Endometrium (tissue), 2 donors: ENCODE results near the gene COQ8B.
"Not testable (repeated sequence)": the region's sequence is repeated elsewhere in the genome, so short reads cannot be mapped to it uniquely, and the experiment has no call there.

ENCODE experiments used
- FAIRE-seq: peaks from 2 replicates; lab custom pipeline; 2012; peaks lifted over from hg19 to GRCh38; lab: Jason Lieb, UNC
- donor health status: control.
- donor health status: control.

COQ8B gene

GRCh38 chr19:40716482-40717324 lies at the start of gene COQ8B, which contains the start of gene ITPKC:
COQ8B (minus strand) TSS chr19:40716886; CDS start chr19:40714632, 2,254 bp downstream.
ITPKC (plus strand) TSS chr19:40717112; CDS start chr19:40717136, 24 bp downstream.
- no peak for FAIRE-seq

- not testable (repeated sequence) for FAIRE-seq
Observed at GRCh38 chr19:40766385-40766784, 49.7 kb upstream of the COQ8B start.

- FAIRE-seq: no peak
Observed at GRCh38 chr19:40763963-40764362, 47.3 kb upstream of the COQ8B start.

- no peak for FAIRE-seq
Observed at GRCh38 chr19:40763526-40763925, 46.8 kb upstream of the COQ8B start.

- FAIRE-seq: no peak
Observed at GRCh38 chr19:40762754-40763470, 46.2 kb upstream of the COQ8B start.

- FAIRE-seq: no peak
Observed at GRCh38 chr19:40759352-40759751, 42.7 kb upstream of the COQ8B start.

GRCh38 chr19:40758491-40758890 lies 41.8 kb upstream of the COQ8B start:
- no peak for FAIRE-seq

- no peak for FAIRE-seq
Observed at GRCh38 chr19:40756502-40757110, 39.9 kb upstream of the COQ8B start.

- no peak for FAIRE-seq
Observed at GRCh38 chr19:40755791-40756190, 39.1 kb upstream of the COQ8B start.

GRCh38 chr19:40755248-40755624 lies 38.5 kb upstream of the COQ8B start:
- no peak for FAIRE-seq

- FAIRE-seq: no peak
Observed at GRCh38 chr19:40754611-40755247, 38.0 kb upstream of the COQ8B start.

- no peak for FAIRE-seq
Observed at GRCh38 chr19:40752257-40752781, 35.6 kb upstream of the COQ8B start.

- FAIRE-seq: peak; percentile 41
Observed at GRCh38 chr19:40750874-40751537, 34.3 kb upstream of the COQ8B start, which contains the start of gene SNRPA. SNRPA (plus strand) TSS chr19:40751203; CDS start chr19:40751409, 206 bp downstream.

- FAIRE-seq: peak; percentile 99
Observed at GRCh38 chr19:40750058-40750873, 33.6 kb upstream of the COQ8B start, which contains the start of gene ACTMAP. ACTMAP (minus strand) TSS chr19:40750477; CDS start chr19:40749803, 674 bp downstream.

GRCh38 chr19:40747536-40747935 lies 30.9 kb upstream of the COQ8B start:
- no peak for FAIRE-seq

GRCh38 chr19:40745402-40745780 lies 28.7 kb upstream of the COQ8B start:
- FAIRE-seq: no peak

- FAIRE-seq: no peak
Observed at GRCh38 chr19:40744554-40745401, 28.1 kb upstream of the COQ8B start.

GRCh38 chr19:40743926-40744325 lies 27.2 kb upstream of the COQ8B start:
- FAIRE-seq: no peak

- FAIRE-seq: no peak
Observed at GRCh38 chr19:40742886-40743285, 26.2 kb upstream of the COQ8B start.
